ENCODE measurements around the gene MAP3K6. TPM values are rescaled to one million over a fixed set of nuclear protein-coding genes. Genes with fewer than 3 reads are reported as not detected.
A peak's percentile ranks its signal among the peaks of the same experiment; 100 is the strongest.

Gene MAP3K6, protein sequence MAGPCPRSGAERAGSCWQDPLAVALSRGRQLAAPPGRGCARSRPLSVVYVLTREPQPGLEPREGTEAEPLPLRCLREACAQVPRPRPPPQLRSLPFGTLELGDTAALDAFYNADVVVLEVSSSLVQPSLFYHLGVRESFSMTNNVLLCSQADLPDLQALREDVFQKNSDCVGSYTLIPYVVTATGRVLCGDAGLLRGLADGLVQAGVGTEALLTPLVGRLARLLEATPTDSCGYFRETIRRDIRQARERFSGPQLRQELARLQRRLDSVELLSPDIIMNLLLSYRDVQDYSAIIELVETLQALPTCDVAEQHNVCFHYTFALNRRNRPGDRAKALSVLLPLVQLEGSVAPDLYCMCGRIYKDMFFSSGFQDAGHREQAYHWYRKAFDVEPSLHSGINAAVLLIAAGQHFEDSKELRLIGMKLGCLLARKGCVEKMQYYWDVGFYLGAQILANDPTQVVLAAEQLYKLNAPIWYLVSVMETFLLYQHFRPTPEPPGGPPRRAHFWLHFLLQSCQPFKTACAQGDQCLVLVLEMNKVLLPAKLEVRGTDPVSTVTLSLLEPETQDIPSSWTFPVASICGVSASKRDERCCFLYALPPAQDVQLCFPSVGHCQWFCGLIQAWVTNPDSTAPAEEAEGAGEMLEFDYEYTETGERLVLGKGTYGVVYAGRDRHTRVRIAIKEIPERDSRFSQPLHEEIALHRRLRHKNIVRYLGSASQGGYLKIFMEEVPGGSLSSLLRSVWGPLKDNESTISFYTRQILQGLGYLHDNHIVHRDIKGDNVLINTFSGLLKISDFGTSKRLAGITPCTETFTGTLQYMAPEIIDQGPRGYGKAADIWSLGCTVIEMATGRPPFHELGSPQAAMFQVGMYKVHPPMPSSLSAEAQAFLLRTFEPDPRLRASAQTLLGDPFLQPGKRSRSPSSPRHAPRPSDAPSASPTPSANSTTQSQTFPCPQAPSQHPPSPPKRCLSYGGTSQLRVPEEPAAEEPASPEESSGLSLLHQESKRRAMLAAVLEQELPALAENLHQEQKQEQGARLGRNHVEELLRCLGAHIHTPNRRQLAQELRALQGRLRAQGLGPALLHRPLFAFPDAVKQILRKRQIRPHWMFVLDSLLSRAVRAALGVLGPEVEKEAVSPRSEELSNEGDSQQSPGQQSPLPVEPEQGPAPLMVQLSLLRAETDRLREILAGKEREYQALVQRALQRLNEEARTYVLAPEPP (N-terminal part only)
- total RNA-seq, result 100 to 1,000 TPM in 2 of 4 donors, 10 to 100 TPM in 2; 82.2 to 122 (median 101) TPM

DNA sequence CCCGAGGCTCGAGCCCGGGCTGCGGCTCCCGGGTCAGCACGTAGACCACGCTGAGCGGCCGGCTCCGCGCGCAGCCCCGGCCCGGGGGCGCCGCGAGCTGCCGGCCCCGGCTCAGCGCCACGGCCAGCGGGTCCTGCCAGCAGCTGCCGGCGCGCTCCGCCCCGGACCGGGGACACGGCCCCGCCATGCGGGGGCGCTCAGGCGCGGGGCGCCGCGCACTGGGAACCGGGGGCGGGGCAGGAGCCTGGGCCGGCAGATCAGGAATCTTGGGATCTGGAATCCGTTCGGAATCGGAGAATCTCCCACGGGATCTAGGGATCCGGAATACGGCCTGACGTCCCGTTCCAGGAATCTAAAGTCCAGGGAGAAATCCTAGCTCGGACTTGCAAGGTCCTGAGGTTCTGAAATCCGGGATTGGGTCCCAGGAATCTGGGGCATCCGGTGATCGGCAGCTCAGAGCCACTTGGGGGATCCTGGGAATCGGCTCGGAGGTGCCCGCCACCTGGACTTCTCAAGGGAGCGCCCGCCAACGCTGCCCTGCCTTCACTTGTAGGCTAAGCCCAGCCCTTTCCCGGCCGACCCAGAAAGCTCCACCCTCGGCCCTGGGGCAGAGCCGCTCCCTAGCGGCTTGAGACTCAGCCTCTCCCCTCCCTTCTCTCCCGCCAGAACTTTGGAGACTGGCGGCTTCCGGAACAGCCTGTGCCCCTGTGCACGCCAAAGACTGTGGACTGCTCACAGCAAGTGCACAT, at the start of gene MAP3K6:
TSS of gene MAP3K6 (minus strand) at position 551 of the 749 bp plus-strand sequence. CDS start at position 187, 364 bp downstream.
- 0 to 2% methylated on average over 26 of the region's 67 CpGs for WGBS, 2 donors
- peak; percentile 83 to 85 for DNase-seq (ENCODE audit: low spot score in 2 of 2)
- Histone ChIP-seq H3K4me3 (peak within 1 kb of the TSS; percentile 66 to 82 (median 74)), H3K4me1 (peaks cover 0 to 52% (median 33%) of the 10 kb centered on the region in 4 donors), H3K36me3 (peaks cover 0 to 32% (median 6%) of the 10 kb centered on the region in 3 donors), H3K9me3 (no peaks in the 10 kb centered on the region), H3K27ac (peak within 1 kb of the TSS; percentile 95 to 100 (median 97)), H3K27me3 (no peaks in the 10 kb centered on the region)
- TF ChIP-seq POLR2A (IDR thresholded peaks at IDR 0.05) (peak; percentile 65 to 80), EP300 (IDR thresholded peaks at IDR 0.05) (peak; percentile 34 to 93)
- TF ChIP-seq, protein P1, sequence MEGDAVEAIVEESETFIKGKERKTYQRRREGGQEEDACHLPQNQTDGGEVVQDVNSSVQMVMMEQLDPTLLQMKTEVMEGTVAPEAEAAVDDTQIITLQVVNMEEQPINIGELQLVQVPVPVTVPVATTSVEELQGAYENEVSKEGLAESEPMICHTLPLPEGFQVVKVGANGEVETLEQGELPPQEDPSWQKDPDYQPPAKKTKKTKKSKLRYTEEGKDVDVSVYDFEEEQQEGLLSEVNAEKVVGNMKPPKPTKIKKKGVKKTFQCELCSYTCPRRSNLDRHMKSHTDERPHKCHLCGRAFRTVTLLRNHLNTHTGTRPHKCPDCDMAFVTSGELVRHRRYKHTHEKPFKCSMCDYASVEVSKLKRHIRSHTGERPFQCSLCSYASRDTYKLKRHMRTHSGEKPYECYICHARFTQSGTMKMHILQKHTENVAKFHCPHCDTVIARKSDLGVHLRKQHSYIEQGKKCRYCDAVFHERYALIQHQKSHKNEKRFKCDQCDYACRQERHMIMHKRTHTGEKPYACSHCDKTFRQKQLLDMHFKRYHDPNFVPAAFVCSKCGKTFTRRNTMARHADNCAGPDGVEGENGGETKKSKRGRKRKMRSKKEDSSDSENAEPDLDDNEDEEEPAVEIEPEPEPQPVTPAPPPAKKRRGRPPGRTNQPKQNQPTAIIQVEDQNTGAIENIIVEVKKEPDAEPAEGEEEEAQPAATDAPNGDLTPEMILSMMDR (IDR thresholded peaks at IDR 0.05), result peak; percentile 16 to 73 (median 45)

DNA sequence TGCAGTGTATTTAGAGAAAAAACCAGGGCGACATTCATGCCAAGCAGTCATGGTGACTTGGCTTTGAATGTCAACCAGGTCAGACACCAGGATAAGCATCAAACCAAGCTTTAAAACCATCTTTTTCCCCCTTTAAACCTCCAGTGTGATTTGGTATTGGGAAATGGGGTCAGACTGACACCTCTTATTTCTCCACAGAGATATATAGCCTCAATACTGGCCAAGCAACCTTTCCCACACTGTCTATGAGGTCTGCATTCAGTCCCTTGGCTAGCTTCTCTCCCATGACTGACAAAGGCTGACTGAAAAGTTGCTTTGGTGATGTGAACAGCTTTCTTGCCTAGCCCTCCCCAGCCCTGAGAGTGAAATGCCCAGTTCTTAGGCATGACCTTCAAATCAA, 47.3 kb upstream of the MAP3K6 start:
- Histone ChIP-seq H3K36me3 (peaks cover 5 to 89% (median 35%) of the 10 kb centered on the region in 3 donors), H3K9me3 (no peaks in the 10 kb centered on the region), H3K4me1 (peaks cover 0 to 47% (median 23%) of the 10 kb centered on the region in 4 donors), H3K27ac (peak overlapping the region in 1 of 4 donors; percentile 15), H3K4me3 (no peak overlapping the region), H3K27me3 (no peaks in the 10 kb centered on the region)
- 90 to 95% methylated on average over 1 of the region's 1 CpG for WGBS, 2 donors
- TF ChIP-seq, protein P1 (IDR thresholded peaks at IDR 0.05), result no peak
- TF ChIP-seq EP300 (IDR thresholded peaks at IDR 0.05) (no peak), POLR2A (IDR thresholded peaks at IDR 0.05) (no peak)
- no peak for DNase-seq (ENCODE audit: low spot score in 2 of 2)

DNA sequence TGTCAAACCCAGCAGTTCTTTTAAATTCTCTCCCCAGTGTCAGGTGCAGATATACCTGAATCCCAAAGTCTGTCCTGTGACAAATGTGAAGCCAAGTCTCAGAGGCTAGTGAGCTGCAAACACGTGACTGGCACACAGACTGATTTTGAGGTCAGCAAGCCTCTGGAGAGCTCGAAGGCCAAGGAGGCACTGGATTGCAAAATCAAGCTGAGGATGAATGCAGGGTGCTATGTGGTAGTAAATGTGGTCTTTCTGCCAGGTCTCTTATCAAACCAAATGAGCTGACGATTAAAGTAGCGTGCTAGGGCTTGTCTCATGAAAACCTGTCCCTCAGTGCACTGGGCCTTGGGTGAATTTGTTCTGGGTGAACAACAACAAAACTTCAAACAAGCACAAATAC, 46.2 kb upstream of the MAP3K6 start:
- Histone ChIP-seq H3K4me1 (peaks cover 0 to 36% (median 12%) of the 10 kb centered on the region in 4 donors), H3K27ac (peak overlapping the region in 1 of 4 donors; percentile 16), H3K9me3 (no peaks in the 10 kb centered on the region), H3K4me3 (no peak overlapping the region), H3K27me3 (no peaks in the 10 kb centered on the region), H3K36me3 (peaks cover 5 to 99% (median 46%) of the 10 kb centered on the region in 3 donors)
- TF ChIP-seq EP300 (IDR thresholded peaks at IDR 0.05) (no peak), POLR2A (IDR thresholded peaks at IDR 0.05) (no peak)
- TF ChIP-seq, protein P1 (IDR thresholded peaks at IDR 0.05), result no peak
- DNase-seq (ENCODE audit: low spot score in 2 of 2), result no peak
- 82% methylated on average over 4 of the region's 4 CpGs for WGBS, 2 donors

DNA sequence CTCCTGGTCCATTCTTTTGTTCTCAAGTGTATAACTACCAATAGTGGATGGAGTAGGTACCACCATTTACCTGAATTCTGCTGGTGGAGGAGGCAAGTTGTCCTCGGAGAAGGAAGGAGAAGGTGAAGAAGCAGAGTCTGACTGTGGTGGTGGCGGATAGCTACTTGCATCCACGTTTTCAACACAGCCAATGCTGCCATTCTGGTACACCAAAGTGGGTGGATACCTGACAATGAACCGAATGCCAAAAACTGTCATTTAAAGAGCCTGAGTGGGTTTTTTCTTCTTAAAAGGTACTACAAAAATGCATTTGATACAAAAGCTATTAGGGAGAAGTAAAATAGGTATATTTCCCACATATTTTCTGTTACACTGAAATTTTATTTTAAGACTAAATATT, 45.7 kb upstream of the MAP3K6 start:
- no peak overlapping the region for H3K4me3 ChIP-seq
- peaks cover 5 to 99% (median 47%) of the 10 kb centered on the region in 3 donors for H3K36me3 ChIP-seq
- no peaks in the 10 kb centered on the region for H3K9me3 ChIP-seq
- peaks cover 0 to 31% (median 8%) of the 10 kb centered on the region in 4 donors for H3K4me1 ChIP-seq
- H3K27me3 ChIP-seq, result no peaks in the 10 kb centered on the region
- TF ChIP-seq POLR2A (IDR thresholded peaks at IDR 0.05) (no peak), EP300 (IDR thresholded peaks at IDR 0.05) (no peak)
- TF ChIP-seq, protein P1 (IDR thresholded peaks at IDR 0.05), result no peak
- peak overlapping the region in 1 of 4 donors; percentile 16 for H3K27ac ChIP-seq
- 88 to 89% methylated on average over 4 of the region's 4 CpGs for WGBS, 2 donors
- DNase-seq (ENCODE audit: low spot score in 2 of 2), result no peak
